GM12874 (cell line): ENCODE data around the gene ARRB1.

ENCODE experiments used
- TF ChIP-seq, protein P1 (sequence below): IDR thresholded peaks from 2 replicates; pipeline ENCODE4 v1.5.1; 2011; ENCODE audit warnings: low read depth, mild to moderate bottlenecking, control low read depth, low read length, moderate library complexity; ENCODE audit not compliant: insufficient read depth

ARRB1 gene

DNA sequence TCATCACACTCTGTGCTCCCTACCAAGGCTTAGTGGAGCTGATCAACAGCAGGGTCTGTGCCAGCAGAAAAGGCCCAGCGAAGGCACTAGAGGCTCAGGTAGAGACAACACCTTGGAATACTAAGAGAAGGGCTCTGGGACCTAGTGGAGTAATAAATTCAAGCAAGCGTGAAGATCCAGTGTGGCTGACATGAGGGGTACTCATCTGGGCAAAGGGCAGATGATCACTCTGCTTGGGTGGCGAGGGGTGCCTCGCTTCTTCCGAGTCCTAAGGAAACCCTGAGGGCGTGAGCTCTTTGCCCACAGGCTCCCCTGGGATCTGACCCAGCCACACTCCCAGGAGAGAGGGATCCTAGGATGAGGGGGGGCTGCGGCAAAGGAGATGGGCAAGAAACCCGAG, 114.4 kb downstream of the ARRB1 start:
- TF ChIP-seq, protein P1, sequence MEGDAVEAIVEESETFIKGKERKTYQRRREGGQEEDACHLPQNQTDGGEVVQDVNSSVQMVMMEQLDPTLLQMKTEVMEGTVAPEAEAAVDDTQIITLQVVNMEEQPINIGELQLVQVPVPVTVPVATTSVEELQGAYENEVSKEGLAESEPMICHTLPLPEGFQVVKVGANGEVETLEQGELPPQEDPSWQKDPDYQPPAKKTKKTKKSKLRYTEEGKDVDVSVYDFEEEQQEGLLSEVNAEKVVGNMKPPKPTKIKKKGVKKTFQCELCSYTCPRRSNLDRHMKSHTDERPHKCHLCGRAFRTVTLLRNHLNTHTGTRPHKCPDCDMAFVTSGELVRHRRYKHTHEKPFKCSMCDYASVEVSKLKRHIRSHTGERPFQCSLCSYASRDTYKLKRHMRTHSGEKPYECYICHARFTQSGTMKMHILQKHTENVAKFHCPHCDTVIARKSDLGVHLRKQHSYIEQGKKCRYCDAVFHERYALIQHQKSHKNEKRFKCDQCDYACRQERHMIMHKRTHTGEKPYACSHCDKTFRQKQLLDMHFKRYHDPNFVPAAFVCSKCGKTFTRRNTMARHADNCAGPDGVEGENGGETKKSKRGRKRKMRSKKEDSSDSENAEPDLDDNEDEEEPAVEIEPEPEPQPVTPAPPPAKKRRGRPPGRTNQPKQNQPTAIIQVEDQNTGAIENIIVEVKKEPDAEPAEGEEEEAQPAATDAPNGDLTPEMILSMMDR: no peak

DNA sequence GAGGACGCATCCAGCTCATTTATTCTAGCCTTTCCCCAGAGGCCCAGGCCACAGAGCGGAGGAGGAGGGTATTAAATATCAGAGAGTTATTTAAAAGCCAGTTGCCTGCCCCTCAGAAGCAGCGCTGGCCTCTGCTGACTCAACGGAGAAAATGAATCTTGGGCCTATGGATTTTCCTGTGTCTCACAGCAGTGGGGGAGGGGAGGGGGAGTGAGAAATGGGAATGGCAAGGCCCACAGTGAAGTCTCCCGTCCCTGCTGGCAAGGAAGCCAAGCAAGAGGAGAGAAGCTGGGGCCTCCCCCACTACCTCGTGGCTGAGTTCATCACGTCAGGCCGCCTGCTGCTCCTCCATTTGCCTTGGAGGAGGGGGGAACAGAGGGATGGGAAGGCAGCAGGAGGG, 115.4 kb downstream of the ARRB1 start:
- TF ChIP-seq, protein P1: no peak

DNA sequence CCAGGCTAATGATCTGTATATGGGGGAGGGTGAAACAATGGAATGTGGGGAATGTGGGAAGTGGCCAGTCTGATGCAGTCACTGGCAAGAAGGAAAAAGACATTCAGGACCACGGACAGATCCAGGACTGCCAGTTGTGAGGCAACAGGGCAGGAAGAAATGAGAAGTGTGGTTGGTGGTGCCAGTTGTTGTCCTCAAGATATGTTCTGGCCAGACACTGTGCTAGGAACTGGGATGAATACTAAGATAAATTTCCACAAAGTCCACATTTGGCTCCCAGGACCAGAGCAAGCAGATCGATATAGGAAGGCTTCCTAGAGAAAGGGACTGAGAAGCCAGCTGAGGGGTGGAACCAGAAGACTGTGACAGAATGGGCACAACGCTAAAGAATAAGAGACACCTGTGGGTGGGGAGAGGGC, 117.7 kb downstream of the ARRB1 start:
- TF ChIP-seq, protein P1: no peak

DNA sequence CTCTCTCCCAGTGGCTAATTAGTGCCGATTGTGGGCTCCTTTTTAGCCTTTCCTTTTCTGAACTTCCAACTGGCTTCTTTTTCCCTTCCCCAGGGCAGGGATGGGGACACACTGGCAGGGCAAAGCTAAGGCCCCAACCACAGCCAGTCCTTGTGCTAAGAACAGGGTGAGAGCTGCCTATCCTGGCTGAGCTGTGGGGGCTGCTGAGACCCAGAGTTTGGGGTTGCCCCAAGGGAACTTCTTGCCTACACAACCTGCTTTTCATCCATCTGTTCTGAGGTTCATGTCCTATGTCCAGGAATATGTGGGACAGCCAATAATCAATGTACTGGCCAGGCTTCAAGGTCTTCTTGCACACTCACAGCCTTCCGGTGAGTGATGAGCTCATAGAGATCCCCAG, 120.8 kb downstream of the ARRB1 start:
- TF ChIP-seq, protein P1: no peak

DNA sequence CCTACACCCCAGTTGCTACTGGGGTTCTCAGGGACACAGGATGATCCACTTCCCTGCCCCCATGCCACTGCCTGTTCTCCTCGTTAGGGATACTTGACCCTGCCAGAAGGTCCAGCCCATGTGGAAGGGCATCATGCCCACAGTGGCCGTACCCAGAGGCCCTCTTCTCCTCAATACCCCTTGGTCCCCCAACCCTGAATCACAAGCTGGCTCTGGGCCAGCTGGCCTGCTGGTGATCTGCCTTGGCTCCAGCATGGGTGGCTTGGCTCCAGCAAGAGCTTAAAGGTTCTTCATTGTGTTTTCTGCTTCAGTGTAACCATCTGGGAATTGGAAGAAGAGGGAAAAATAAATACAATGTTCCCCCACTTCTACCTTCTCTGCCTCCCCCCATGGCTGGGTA, 122.0 kb downstream of the ARRB1 start:
- TF ChIP-seq, protein P1: no peak

DNA sequence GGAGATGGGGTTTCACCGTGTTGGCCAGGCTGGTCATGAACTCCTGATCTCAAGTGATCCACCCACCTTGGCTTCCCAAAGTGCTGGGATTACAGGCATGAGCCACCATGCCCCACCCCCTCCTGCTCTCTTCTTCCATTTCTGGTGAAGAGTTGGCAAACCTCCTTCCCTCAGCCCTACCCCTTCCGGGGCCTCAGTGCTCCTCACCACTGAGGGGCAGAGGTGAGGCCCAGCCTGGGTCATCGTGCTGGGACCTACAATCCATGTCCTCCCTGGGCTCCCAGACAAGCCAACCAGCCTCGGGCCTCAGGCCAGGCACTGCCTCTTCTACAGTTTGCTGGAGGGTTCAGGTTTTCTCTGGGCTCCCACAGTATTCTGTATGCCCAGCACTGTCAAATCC, 125.7 kb downstream of the ARRB1 start:
- TF ChIP-seq, protein P1: no peak

DNA sequence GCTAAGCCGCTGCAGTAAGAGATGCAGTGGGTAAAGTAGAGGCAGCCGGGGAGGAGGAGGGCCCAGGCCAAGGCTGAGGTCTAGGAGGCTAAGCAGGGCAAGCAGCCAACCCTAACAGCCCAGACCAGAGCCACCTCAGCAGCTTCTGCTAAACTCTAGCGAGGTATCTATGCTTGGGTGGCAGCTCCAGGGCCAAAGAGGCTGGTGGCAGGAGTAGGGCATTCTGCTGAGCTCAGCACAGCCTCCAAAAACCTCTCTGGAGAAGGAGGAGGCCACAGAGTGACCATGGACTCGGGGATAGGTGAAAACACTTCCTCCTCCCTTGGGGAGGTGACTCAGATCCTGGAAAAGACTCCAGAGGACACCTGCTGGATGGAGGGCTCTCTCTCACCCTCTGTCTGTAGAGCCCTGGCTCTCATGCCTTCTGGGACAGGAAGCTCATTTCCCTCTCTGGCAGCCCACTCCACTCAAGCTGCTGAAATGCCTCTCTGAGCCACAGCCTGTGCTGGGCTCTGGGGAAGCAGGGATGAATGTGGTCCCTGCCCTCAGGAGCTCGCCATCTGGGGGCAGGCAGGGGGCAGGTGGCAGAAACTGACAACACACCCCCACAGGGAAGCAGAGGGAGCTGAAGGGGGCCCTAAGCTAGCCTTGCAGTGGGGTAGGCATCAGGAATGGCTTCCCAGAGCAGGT, 127.4 kb downstream of the ARRB1 start:
- TF ChIP-seq, protein P1: no peak
